GM19328 (cell line): ENCODE measurements around the gene KAZN.
"Not testable (repeated sequence)": the region's sequence is repeated elsewhere in the genome, so short reads cannot be mapped to it uniquely, and the experiment has no call there.

Experiments used
- ATAC-seq: cut with Tn5 transposase; IDR thresholded peaks from one replicate; pipeline ENCODE4 v1.9.1; 2021; ENCODE audit warnings: mild to moderate bottlenecking, moderate library complexity; ENCODE audit not compliant: unreplicated experiment

Gene KAZN

GRCh38 chr1:14598498-14599182 is at the start of gene KAZN:
Gene KAZN (plus strand): TSS chr1:14598685.
- ATAC-seq, result no peak

DNA sequence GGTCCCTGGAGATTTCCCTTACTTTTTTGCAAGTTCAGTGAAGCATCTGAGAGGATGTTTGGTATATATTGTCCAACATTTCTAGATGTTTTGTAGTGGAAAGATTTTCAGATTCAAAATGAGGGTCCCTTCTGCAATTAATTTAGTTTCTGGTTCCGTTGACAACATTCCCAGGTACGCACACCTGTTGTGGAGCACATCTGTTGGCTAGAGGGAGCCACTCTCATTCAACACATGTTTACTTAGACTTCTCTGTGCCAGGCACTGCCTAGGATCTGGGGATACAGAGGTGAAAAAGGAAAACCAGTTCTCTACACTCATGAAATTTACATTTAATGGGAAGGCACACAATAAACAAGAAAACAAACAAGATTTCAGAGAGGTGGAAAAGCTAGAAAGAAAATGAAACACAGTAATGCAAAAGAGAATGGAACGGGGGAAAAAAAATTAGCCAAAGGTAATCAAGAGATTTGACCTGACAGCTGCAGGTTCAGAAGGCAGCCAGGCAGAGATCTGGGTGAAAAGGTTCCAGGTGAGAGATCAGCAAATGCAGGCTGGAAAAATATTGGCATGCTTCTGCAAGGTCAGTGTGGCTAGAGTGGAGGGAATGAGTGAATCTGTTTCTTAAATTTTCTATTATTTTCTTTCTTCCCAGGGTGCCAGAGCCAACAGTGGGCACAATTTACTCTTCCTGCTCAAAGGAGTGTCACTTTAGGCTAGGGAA is 48.4 kb upstream of the KAZN start:
- no peak for ATAC-seq

- ATAC-seq, result no peak
Measured at GRCh38 chr1:14551386-14551785, 47.1 kb upstream of the KAZN start.

DNA sequence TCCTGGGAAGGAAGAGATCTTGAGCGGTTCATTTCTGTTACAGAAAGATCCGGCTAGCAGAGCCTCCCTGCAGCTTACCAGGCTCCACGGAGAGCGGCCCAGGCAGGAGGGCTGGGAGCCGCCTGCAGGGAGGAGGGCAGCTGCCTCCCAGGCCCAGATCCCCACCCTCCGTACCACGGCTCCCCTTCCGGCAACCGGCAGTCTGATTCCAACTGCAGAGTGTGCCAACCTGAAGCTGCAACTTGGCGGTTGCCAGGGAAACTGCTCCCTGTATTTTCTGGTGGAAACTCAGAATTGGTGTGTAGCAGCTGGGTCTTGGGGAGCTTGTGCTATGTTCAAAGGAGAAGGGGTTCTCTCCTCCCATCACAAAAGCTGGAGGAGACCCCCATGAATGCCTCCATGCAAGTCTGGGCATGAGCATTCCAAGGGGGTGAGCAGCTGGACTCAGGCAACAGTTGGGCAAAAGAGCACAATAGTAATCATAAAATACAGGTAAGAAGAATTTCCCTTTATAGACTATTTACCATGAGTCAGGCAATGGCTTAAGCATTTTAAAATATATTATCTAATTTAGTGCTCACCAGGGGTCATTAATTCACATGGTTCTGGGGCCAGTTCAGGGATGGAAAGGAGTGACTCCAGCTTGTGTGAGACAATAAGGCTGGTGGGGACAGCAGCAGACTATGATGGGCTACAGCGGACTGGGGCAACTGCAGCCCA is 46.1 kb upstream of the KAZN start:
- ATAC-seq, result no peak

DNA sequence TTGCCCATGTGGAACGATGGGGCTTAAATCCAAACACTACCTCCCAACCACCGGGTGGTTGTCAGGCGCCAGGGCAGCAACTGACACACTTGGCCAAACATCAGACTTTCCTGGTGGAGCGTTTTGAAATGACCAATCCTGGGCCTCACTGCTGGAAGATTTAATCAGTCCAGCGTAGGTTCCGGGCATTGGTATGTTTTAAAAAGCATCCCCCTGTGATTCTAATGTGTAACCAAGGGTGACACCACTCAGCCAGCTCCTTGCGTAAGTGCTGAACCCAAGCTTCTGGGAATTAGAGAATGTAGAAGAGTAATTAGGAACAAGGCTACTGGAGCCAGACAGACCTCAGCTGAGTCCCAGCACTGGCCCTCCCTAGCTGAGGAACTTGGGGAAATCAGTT is 44.8 kb upstream of the KAZN start:
- ATAC-seq, result no peak

GRCh38 chr1:14555091-14555490 is 43.4 kb upstream of the KAZN start:
- no peak for ATAC-seq

- ATAC-seq, result no peak
Measured at GRCh38 chr1:14561014-14561693, 37.3 kb upstream of the KAZN start.

DNA sequence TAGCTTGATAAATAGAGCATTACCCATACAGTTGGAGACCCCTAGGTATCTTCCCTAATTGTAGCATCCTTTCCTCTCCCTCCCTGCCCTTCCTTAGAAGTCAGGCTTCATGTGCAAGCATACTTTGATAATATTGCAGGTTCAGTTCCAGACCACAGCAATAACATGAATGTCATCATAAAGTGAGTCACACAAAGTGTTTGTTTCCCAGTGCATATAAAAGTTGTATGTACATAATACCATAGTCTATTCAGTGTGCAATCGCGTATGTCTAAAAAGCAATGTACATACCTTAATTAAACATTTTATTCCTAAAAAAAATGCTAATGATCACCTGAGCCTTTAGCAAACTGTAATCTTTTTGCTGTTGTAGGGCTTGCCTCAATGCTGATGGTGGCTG is 33.4 kb upstream of the KAZN start:
- ATAC-seq, result no peak

DNA sequence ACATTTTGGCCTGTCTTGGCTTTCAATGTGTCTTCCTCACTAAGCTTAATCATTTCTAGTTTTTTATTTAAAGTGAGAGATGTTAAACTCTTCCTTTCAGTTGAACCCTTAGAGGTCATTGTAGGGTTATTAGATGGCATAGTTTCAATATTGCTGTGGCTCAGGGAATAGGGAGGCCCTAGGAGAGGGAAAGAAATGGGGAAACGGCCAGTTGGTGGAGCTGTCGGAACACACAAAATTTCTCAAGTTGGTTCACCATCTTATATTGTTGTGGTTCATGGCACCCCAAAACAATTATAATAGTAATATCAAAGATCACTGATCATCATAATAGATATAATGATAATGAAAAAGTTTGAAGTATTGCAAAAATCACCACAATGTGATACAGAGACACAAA is 31.4 kb upstream of the KAZN start:
- no peak for ATAC-seq

- no peak for ATAC-seq
Measured at GRCh38 chr1:14567903-14568302, 30.6 kb upstream of the KAZN start.

DNA sequence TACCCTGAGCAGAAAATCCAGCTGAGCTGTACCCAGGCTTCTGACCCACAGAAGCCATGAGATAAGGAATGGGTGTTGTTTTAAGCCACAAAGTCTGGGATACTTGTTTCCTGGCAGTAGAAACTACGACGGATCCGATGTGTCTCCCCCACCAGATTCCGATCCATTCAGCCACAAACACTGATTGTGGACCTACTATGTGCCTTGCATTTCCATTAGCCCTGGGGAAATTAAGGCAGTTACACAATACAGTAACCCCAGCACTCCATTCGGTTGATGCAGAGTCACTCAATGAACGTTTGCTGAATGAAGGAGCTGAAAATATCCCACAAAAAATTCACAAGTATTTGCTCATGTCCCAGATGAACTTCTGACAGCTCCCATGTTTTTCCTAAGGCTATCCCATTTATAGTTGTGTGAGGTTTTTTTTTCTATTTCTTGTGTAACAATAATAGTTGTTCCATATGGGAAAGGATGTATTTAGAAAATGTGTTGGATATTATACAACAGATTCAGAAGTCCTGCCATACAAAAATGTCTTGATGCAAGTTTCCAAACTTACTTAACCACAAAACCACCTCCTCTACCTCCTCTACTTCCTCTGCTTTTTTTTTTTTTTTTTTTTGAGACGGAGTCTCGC is 29.6 kb upstream of the KAZN start:
- ATAC-seq, result no peak

- ATAC-seq, result no peak
Measured at GRCh38 chr1:14570514-14570913, 28.0 kb upstream of the KAZN start.

DNA sequence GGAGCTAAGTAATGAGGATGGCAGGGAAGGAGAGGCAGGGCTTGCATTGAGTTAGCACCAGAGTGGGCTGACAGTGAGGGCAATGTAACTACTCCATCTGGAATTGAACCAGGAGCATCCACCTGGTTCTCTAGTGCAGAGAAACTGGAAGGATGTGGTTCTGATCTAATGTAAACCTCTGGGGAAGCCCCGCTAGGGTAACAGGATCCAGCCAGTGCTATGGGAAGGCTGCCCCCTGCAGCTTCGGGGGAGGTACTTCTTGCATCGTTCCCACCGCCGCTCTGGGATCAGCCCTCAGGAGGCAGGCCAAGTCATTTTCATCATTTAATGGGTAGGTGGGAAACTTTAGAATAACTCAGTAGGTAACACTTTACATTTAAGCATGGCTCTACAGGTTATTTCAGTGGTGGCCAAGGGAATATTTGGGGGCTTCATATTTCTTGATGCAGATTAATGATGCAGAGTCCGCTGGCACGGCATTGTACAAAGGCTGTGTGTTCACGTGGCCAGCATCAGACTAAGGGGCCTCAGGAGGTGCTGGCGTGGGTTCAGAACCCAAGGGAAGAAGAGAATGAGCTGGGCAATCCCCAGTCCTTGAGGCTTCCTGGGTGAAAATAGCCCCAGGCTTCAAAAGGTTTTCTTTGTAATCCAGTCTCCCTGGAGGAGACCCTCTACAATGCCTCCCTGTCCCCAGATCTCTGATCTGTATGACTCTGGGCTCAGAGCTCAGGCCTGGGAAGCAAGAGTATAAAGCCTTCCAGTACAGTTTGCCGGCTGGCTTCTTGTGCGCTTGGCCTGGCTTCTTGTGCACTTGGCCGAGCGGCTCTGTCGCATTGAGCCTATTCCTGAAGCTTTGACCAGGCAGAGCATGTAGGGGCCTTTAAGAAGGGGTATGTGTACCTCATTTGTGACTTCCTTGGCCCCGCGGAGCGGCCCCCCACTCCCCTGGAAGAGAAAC is 26.4 kb upstream of the KAZN start:
- ATAC-seq, result no peak

DNA sequence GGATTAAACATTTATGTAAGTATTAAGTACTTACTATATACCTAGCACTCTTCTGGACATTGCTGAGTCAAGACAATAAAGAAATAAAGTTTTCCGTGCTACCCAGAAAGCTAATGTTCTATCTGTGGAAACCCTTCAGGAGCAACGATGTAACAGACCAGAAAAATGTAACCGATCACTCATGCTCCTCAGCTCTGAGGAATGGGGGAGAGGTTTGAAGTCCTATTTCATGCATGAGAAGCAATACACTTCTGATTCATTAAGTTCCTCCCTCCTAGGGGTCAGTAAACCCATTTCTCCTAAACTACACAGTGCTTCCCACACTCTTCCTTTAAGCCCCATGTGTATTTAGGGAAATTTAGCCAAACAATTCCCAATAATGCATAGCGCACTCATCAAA is 25.6 kb upstream of the KAZN start:
- no peak for ATAC-seq

DNA sequence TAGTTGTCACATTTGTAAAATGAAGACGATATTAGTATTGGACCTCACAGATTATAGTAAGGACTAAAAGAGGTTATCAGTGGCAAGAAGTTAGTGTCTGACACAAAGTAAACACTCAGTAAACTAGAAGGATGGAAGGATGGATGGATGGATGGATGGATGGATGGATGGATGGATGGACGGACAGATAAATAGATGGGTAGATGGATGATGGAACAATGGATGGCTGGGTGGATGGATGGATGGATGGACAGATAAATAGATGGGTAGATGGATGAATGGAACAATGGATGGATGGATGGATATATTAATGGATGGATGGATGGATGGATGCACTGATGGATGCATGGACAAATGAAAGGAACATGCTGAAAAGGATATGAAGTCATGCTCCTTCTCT is 22.3 kb upstream of the KAZN start:
- ATAC-seq, result no peak

- ATAC-seq, result no peak
Measured at GRCh38 chr1:14577261-14577660, 21.2 kb upstream of the KAZN start.

DNA sequence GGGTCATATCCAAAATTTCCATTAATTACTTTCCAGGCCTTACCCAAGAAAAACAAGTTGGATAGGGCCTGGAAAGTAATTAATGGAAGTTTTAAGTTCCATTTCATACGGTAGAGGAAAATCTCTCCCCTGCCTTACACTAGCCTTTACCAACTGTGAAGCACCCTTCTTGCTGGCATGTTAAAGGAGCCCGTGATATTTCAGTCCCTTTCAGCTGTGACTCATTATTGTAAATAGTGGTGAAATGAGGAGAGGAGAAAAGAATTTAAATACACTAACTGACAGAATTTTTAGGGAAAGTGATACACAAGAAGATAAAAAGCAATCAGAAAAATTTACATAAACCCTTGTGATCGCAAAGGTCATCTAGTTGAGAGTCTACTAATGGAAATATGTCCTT is 20.3 kb upstream of the KAZN start:
- ATAC-seq, result no peak

DNA sequence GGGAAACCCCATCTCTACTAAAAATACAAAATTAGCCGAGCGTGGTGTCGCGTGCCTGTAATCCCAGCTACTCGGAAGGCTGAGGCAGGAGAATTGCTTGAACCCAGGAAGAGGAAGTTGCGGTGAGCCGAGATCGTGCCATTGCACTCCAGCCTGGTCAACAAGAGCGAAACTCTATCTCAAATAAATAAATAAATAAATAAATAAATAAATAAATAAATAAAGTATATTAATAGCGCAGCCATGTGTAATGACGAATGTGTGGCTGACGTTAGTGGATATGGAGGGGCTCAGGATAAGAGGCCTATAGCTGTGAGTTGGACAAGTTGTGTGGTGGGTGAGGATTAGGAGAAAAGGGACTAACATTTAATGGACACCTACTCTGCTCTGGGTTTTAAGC is 18.2 kb upstream of the KAZN start:
- ATAC-seq, result not testable (repeated sequence)

- no peak for ATAC-seq
Measured at GRCh38 chr1:14580986-14581385, 17.5 kb upstream of the KAZN start.

DNA sequence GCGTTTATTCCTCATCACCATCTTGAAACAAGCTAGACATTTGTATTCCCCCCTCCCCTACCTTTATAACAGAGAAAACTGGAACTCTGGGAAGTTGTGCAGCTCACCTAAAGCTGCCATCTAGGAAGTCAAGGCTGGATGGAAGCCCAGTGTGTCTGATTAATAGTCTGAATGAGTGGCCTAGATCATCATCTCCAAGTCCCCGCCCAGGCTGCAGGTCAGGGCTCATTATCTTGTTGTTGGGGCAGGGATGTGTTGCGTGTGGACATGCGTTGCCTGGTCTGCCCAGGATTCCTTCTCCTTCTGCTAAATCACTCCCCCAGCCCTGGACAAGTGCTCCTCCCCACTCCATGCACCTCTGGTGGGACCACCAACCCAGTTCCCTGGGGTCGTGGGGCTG is 14.7 kb upstream of the KAZN start:
- no peak for ATAC-seq
